HS-27A (cell line): ENCODE results near the gene USH2A.

ENCODE experiments used
- DNase-seq: peaks from one replicate; pipeline ENCODE4 v3.0.0-alpha.2; 2012; ENCODE audit warnings: low read depth, missing footprints

USH2A gene

GRCh38 chr1:215717677-215718426 lies 705.4 kb downstream of the USH2A start:
- DNase-seq, result no peak

- no peak for DNase-seq
Observed at GRCh38 chr1:215710899-215711225, 712.4 kb downstream of the USH2A start.

GRCh38 chr1:215710036-215710898 lies 713.0 kb downstream of the USH2A start:
- DNase-seq, result peak; percentile 60

- DNase-seq, result no peak
Observed at GRCh38 chr1:215704089-215704860, 719.0 kb downstream of the USH2A start.

GRCh38 chr1:215682232-215682631 lies 741.0 kb downstream of the USH2A start:
- DNase-seq, result no peak

- no peak for DNase-seq
Observed at GRCh38 chr1:215681041-215681440, 742.2 kb downstream of the USH2A start.

- no peak for DNase-seq
Observed at GRCh38 chr1:215679231-215679630, 744.0 kb downstream of the USH2A start.

GRCh38 chr1:215677112-215677511 lies 746.1 kb downstream of the USH2A start:
- no peak for DNase-seq

- DNase-seq, result no peak
Observed at GRCh38 chr1:215673943-215674342, 749.3 kb downstream of the USH2A start.

GRCh38 chr1:215672482-215672881 lies 750.8 kb downstream of the USH2A start:
- no peak for DNase-seq

GRCh38 chr1:215669806-215670491 lies 753.3 kb downstream of the USH2A start:
- DNase-seq, result no peak

- DNase-seq, result no peak
Observed at GRCh38 chr1:215667761-215668160, 755.5 kb downstream of the USH2A start.

GRCh38 chr1:215665215-215665614 lies 758.0 kb downstream of the USH2A start:
- DNase-seq, result no peak

GRCh38 chr1:215661033-215661432 lies 762.2 kb downstream of the USH2A start:
- DNase-seq, result no peak

- no peak for DNase-seq
Observed at GRCh38 chr1:215660259-215660658, 763.0 kb downstream of the USH2A start.

GRCh38 chr1:215657047-215657446 lies 766.2 kb downstream of the USH2A start:
- no peak for DNase-seq

- no peak for DNase-seq
Observed at GRCh38 chr1:215652371-215652770, 770.9 kb downstream of the USH2A start.

GRCh38 chr1:215651867-215652266 lies 771.4 kb downstream of the USH2A start:
- DNase-seq, result no peak

GRCh38 chr1:215650446-215651149 lies 772.6 kb downstream of the USH2A start:
- DNase-seq, result no peak

GRCh38 chr1:215648957-215649356 lies 774.3 kb downstream of the USH2A start:
- no peak for DNase-seq

- DNase-seq, result no peak
Observed at GRCh38 chr1:215647738-215648137, 775.5 kb downstream of the USH2A start.
